ENCODE measurements around the gene LRRC56.
"Not testable (repeated sequence)": the region's sequence is repeated elsewhere in the genome, so short reads cannot be mapped to it uniquely, and the experiment has no call there.

The LRRC56 gene

DNA sequence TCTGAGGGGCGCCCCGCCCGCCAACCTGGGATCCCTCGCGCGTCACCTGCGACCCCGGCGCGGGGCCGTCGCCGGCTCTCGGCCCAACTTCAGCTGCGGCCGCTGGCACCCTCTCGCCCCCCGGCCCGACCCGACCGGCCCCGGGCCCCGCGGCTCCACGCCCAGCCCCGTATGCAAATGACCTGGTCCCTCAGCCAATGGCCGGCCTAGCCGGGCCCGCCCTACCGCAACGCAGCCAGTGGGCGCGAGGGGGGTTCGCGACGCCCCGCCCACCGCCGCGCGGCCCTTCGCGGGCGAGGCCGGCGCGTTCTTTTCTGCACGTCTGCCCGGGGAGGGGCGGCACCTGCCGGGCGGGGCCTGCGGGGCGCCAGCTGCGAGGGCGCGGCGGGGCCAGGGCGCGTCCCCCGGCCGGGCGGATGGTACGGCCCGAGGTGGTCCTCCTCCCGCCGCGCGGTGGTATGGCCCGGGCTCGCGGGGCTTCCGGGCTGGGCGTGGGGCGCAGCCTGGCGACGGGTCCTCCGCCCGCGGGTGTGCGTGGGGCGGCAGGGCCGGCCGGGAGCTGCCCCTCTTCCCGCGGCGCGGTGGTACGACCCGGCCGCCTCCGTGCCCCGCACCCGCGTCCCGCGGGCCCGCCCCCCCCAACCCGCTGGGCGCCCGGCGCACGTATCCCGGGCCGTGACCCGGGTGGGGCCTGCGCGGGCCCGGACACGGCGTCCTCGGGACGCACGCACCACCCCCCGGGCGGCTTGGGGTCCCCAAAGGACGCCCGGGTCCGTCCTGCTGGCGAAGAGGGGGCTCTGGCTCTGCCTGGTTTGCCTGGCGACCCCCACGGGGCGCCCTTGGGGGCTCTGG lies 31.2 kb downstream of the LRRC56 start:
- H3K4me3 ChIP-seq (ENCODE audit: low read depth, low read length): peak overlapping the region; percentile 64
- TF ChIP-seq, protein P1, sequence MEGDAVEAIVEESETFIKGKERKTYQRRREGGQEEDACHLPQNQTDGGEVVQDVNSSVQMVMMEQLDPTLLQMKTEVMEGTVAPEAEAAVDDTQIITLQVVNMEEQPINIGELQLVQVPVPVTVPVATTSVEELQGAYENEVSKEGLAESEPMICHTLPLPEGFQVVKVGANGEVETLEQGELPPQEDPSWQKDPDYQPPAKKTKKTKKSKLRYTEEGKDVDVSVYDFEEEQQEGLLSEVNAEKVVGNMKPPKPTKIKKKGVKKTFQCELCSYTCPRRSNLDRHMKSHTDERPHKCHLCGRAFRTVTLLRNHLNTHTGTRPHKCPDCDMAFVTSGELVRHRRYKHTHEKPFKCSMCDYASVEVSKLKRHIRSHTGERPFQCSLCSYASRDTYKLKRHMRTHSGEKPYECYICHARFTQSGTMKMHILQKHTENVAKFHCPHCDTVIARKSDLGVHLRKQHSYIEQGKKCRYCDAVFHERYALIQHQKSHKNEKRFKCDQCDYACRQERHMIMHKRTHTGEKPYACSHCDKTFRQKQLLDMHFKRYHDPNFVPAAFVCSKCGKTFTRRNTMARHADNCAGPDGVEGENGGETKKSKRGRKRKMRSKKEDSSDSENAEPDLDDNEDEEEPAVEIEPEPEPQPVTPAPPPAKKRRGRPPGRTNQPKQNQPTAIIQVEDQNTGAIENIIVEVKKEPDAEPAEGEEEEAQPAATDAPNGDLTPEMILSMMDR (conservative IDR thresholded peaks at IDR 0.05; ENCODE audit: low read depth, low read length): no peak
- peak; percentile 86 for DNase-seq (ENCODE audit: low read depth)

DNA sequence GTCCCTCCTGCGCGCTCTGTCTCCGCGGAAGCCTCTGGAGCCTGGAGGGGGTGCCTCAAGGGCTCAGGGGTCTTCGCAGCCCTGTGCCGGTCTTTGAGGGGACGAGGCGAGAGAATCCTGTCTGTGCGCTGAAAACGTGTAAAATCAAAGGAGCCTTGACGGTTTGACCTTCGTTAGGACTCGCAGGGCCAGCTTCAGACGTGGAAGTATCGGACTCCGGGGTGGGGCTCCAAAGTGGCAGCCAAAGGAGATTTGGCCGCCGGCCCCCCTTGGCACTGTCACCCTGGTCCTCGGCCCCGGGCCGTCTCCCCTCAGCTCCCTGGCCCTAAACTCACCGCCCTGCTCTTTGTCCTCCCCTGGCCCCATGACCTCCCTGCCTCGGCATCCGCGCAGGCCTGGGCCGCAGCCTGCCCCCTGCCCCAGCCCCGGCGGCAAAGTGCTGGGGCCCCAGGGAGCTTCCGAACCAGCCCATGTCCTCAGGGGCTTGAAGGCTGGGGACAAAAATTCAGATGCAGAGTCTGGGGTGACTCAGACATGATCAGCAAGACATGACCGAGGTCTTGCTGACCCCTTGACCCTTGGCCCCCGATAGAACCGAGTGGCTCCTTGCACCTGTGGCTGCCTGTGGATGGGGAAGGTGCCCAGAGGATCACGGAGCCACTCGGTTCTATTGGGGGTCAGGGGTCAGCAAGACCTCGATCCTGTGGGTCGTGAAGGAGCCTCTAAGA lies 32.0 kb downstream of the LRRC56 start:
- H3K4me3 ChIP-seq (ENCODE audit: low read depth, low read length): peak overlapping the region; percentile 55
- TF ChIP-seq, protein P1 (conservative IDR thresholded peaks at IDR 0.05; ENCODE audit: low read depth, low read length): no peak
- no peak for DNase-seq (ENCODE audit: low read depth)

DNA sequence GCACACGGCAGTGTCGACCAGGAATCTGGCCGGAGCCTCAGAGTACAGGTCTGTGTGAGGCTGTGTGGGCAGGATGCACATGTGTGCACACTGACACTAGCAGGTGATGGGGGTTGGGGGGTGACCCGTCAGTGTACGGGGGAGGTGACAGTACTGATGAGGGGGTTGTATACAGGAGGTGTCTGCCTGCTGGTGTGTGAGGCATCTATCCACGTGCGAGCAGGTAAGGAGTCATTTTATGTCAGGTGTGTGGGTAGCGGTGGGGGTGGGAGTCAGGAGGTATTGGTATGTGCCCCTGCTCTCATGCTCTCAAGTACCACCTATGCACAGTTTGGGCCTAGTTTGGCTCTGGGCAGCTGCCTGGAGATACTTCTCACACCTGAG lies 34.5 kb downstream of the LRRC56 start:
- TF ChIP-seq, protein P1 (conservative IDR thresholded peaks at IDR 0.05; ENCODE audit: low read depth, low read length): no peak
- H3K4me3 ChIP-seq (ENCODE audit: low read depth, low read length): no peak overlapping the region
- no peak for DNase-seq (ENCODE audit: low read depth)

DNA sequence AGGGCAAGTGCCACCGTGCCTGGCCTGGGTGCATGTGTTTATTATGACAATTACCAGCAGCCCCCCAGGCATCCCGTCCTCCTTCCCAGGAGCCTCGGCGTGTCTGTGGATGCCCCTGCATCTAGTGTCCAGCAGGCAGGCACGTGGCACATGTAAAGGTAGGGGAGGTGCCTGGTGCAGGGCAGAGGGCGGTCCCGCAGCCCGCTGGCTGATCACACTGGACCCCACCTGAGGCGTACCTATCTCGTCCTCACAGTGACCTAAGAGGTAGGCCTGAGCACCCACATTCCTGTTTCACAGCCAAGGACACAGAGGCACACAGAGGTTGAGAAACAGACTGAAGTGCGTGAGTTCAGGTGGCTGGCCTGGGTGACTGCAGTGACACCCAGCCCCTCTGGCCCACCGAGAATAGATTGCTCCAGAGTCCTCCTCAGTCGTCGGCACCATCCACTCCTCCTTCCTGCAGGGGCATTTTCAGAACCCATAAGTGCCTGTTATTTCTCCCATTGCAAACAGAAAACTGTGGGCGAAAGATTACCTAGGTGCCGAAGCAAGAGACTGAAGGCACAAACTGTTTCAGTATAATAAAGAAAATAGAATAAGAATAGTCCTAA lies 35.9 kb downstream of the LRRC56 start:
- TF ChIP-seq, protein P1 (conservative IDR thresholded peaks at IDR 0.05; ENCODE audit: low read depth, low read length): no peak
- DNase-seq (ENCODE audit: low read depth): no peak
- H3K4me3 ChIP-seq (ENCODE audit: low read depth, low read length): no peak overlapping the region

DNA sequence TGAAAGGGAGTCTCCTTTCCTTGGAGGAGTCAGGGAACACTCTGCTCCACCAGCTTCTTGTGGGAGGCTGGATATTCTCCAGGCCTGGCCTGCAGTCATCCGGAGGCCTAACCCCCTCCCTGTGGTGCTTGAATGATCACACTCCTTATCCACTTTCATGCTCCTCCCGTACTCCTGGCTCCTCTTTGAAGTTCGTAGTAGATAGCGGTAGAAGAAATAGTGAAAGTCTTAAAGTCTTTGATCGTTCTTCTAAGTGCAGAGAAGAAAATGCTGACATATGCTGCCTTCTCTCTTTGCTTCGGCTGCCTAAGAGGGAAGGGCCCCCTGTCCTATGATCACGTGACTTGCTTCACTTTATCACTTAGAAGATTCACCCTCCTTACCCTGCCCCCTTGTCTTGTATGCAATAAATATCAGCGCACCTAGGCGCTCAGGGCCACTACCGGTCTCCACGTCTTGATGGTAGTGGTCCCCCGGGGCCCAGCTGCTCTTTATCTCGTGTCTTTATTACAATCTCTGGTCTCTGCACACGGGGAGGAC lies 36.8 kb downstream of the LRRC56 start:
- not testable (repeated sequence) for DNase-seq (ENCODE audit: low read depth); H3K4me3 ChIP-seq (ENCODE audit: low read depth, low read length)

DNA sequence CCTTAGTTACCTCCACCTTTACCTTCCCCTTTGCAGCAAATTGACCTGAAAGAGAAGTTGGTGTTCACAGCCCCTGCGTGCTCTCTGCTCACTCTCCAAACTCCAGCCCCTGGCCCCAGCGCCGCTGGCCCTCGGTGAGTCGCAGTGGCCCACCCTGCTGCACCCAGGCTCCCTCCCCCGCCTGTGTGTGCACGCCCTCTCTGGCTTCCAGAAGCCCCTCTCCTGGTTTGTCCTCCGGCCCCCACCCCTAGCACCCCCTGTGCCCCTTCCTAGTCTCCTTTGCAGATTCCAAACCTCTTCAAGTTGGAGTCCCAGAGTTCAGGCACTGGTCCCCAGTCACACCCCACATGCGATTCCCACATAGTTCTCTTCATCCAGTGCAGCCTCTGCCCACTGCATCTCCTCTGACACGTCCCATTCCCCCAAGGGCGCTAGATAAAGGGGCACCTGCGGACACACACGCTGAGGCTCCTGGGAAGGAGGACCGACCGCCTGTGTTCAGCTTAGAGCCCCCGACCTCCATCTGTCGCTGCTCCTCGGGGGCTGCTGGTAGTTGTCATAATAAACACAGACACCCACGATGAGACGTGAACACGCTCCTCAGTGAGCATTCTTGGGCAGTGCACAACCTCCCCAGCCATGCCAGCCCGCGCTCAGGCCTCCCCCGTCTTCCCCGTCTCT lies 37.4 kb downstream of the LRRC56 start:
- peak overlapping the region; percentile 64 for H3K4me3 ChIP-seq (ENCODE audit: low read depth, low read length)
- TF ChIP-seq, protein P1 (conservative IDR thresholded peaks at IDR 0.05; ENCODE audit: low read depth, low read length): no peak
- DNase-seq (ENCODE audit: low read depth): no peak
